ENCODE data around the gene TTBK2.
"Not testable (repeated sequence)": the region's sequence is repeated elsewhere in the genome, so short reads cannot be mapped to it uniquely, and the experiment has no call there.

The TTBK2 gene

GRCh38 chr15:42893911-42894310, 26.7 kb downstream of the TTBK2 start:
- not testable (repeated sequence) for H3K9me3 ChIP-seq (ENCODE audit: low read length); H3K36me3 ChIP-seq (ENCODE audit: insufficient read depth, low read length); H3K4me1 ChIP-seq (ENCODE audit: insufficient read depth, low read length); H3K27ac ChIP-seq (ENCODE audit: low read depth, low read length); H3K9ac ChIP-seq (ENCODE audit: low read length); H3K27me3 ChIP-seq (ENCODE audit: control insufficient read depth in 1 of 2, insufficient read depth in 2 of 2, low read length in 2 of 2); H3K4me3 ChIP-seq (ENCODE audit: low read depth in 1 of 2, low read length in 2 of 2)

DNA sequence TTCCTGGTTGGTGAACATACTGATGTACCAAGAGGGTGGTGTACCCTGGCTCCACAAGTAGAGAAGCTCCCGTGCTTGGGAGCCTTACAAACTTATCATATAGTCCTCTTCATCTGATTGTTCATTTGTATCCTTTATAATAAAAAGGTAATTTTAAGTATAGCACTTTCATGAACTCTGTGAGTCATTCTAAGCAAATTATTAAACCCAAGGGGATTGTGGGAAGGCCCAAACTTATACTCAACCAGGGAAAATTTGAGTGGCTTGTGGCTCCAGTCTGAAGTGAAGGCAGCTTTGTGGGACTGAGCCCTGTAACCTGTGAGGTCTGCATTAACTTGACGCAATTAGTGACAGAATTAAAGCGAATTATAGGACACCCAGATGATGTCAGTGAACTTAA, 29.0 kb downstream of the TTBK2 start:
- no peaks in the 10 kb centered on the region for H3K27me3 ChIP-seq (ENCODE audit: control insufficient read depth in 1 of 2, insufficient read depth in 2 of 2, low read length in 2 of 2)
- no peaks in the 10 kb centered on the region for H3K9me3 ChIP-seq (ENCODE audit: low read length)
- no peak overlapping the region for H3K27ac ChIP-seq (ENCODE audit: low read depth, low read length)
- no peak overlapping the region for H3K9ac ChIP-seq (ENCODE audit: low read length)
- H3K36me3 ChIP-seq (ENCODE audit: insufficient read depth, low read length) = no peaks in the 10 kb centered on the region
- peaks cover 5% of the 10 kb centered on the region for H3K4me1 ChIP-seq (ENCODE audit: insufficient read depth, low read length)
- H3K4me3 ChIP-seq (ENCODE audit: low read depth in 1 of 2, low read length in 2 of 2) = no peak overlapping the region

- Histone ChIP-seq H3K36me3 (ENCODE audit: insufficient read depth, low read length) (no peaks in the 10 kb centered on the region), H3K27me3 (ENCODE audit: control insufficient read depth in 1 of 2, insufficient read depth in 2 of 2, low read length in 2 of 2) (no peaks in the 10 kb centered on the region), H3K9me3 (ENCODE audit: low read length) (no peaks in the 10 kb centered on the region), H3K9ac (ENCODE audit: low read length) (no peak overlapping the region), H3K27ac (ENCODE audit: low read depth, low read length) (no peak overlapping the region), H3K4me1 (ENCODE audit: insufficient read depth, low read length) (peaks cover 5% of the 10 kb centered on the region), H3K4me3 (ENCODE audit: low read depth in 1 of 2, low read length in 2 of 2) (no peak overlapping the region)
Observed at GRCh38 chr15:42890161-42890913, 30.2 kb downstream of the TTBK2 start.

- not testable (repeated sequence) for H3K36me3 ChIP-seq (ENCODE audit: insufficient read depth, low read length); H3K4me1 ChIP-seq (ENCODE audit: insufficient read depth, low read length); H3K4me3 ChIP-seq (ENCODE audit: low read depth in 1 of 2, low read length in 2 of 2); H3K27ac ChIP-seq (ENCODE audit: low read depth, low read length); H3K9me3 ChIP-seq (ENCODE audit: low read length); H3K9ac ChIP-seq (ENCODE audit: low read length); H3K27me3 ChIP-seq (ENCODE audit: control insufficient read depth in 1 of 2, insufficient read depth in 2 of 2, low read length in 2 of 2)
Observed at GRCh38 chr15:42887384-42887783, 33.2 kb downstream of the TTBK2 start.

DNA sequence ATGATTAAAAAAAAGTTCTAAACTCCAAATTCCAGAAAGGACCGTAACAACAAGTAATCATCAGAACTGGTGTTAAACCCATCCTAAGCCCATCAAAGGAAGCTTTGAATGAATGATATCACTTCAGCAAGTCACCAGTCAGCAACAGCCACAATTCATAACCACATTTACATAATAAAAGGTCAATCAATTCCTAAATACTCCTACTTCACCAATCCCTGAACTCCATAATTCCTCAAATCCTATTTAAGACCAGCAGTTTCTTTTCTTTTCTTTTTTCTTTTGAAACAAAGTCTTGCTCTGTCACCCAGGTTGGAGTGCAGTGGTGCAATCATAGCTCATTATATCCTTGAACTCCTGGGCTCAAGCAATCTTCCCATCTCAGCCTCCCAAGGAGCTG, 40.5 kb downstream of the TTBK2 start:
- Histone ChIP-seq H3K4me3 (ENCODE audit: low read depth in 1 of 2, low read length in 2 of 2) (no peak overlapping the region), H3K36me3 (ENCODE audit: insufficient read depth, low read length) (no peaks in the 10 kb centered on the region), H3K9ac (ENCODE audit: low read length) (no peak overlapping the region), H3K27ac (ENCODE audit: low read depth, low read length) (no peak overlapping the region), H3K27me3 (ENCODE audit: control insufficient read depth in 1 of 2, insufficient read depth in 2 of 2, low read length in 2 of 2) (no peaks in the 10 kb centered on the region), H3K4me1 (ENCODE audit: insufficient read depth, low read length) (no peaks in the 10 kb centered on the region), H3K9me3 (ENCODE audit: low read length) (no peaks in the 10 kb centered on the region)

- Histone ChIP-seq H3K4me3 (ENCODE audit: low read depth in 1 of 2, low read length in 2 of 2) (no peak overlapping the region), H3K4me1 (ENCODE audit: insufficient read depth, low read length) (no peaks in the 10 kb centered on the region), H3K9me3 (ENCODE audit: low read length) (no peaks in the 10 kb centered on the region), H3K36me3 (ENCODE audit: insufficient read depth, low read length) (no peaks in the 10 kb centered on the region), H3K9ac (ENCODE audit: low read length) (no peak overlapping the region), H3K27me3 (ENCODE audit: control insufficient read depth in 1 of 2, insufficient read depth in 2 of 2, low read length in 2 of 2) (no peaks in the 10 kb centered on the region), H3K27ac (ENCODE audit: low read depth, low read length) (no peak overlapping the region)
Observed at GRCh38 chr15:42879443-42879842, 41.1 kb downstream of the TTBK2 start.

- no peaks in the 10 kb centered on the region for H3K36me3 ChIP-seq (ENCODE audit: insufficient read depth, low read length)
- no peak overlapping the region for H3K4me3 ChIP-seq (ENCODE audit: low read depth in 1 of 2, low read length in 2 of 2)
- no peak overlapping the region for H3K9ac ChIP-seq (ENCODE audit: low read length)
- no peaks in the 10 kb centered on the region for H3K9me3 ChIP-seq (ENCODE audit: low read length)
- no peaks in the 10 kb centered on the region for H3K4me1 ChIP-seq (ENCODE audit: insufficient read depth, low read length)
- no peak overlapping the region for H3K27ac ChIP-seq (ENCODE audit: low read depth, low read length)
- no peaks in the 10 kb centered on the region for H3K27me3 ChIP-seq (ENCODE audit: control insufficient read depth in 1 of 2, insufficient read depth in 2 of 2, low read length in 2 of 2)
Observed at GRCh38 chr15:42876224-42876623, 44.4 kb downstream of the TTBK2 start.

- no peaks in the 10 kb centered on the region for H3K9me3 ChIP-seq (ENCODE audit: low read length)
- H3K4me3 ChIP-seq (ENCODE audit: low read depth in 1 of 2, low read length in 2 of 2) = no peak overlapping the region
- H3K36me3 ChIP-seq (ENCODE audit: insufficient read depth, low read length) = no peaks in the 10 kb centered on the region
- H3K27ac ChIP-seq (ENCODE audit: low read depth, low read length) = no peak overlapping the region
- no peaks in the 10 kb centered on the region for H3K4me1 ChIP-seq (ENCODE audit: insufficient read depth, low read length)
- no peaks in the 10 kb centered on the region for H3K27me3 ChIP-seq (ENCODE audit: control insufficient read depth in 1 of 2, insufficient read depth in 2 of 2, low read length in 2 of 2)
- H3K9ac ChIP-seq (ENCODE audit: low read length) = no peak overlapping the region
Observed at GRCh38 chr15:42868683-42869082, 51.9 kb downstream of the TTBK2 start.

DNA sequence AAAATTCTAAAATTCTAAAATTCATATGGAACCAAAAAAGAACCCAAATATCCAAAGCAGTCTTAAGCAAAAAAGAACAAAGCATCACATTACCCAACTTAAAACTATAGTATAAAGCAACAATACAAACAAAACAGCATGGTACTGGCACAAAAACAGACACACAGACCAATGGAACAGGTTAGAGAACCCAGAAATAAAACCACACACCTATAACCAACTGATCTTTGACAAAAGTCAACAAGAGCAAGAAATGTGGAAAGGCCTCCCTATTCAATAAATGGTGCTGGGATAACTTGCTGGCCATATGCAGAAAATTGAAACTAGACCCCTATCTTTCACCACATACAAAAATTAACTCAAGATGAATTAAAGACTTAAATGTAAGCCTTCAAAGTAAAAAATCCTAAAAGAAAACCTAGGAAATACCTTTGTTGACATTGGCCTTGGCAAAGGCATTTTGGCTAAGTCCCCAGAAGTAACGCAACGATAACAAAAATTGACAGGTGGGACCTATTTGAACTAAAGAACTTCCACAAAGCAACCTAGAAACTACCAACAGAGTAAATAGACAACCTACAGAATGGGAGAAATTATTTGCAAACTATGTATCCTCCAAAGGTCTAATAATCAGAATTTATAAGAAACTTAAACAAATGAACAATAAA, 56.9 kb downstream of the TTBK2 start:
- H3K4me3 ChIP-seq (ENCODE audit: low read depth in 1 of 2, low read length in 2 of 2) = no peak overlapping the region
- H3K4me1 ChIP-seq (ENCODE audit: insufficient read depth, low read length) = no peaks in the 10 kb centered on the region
- no peaks in the 10 kb centered on the region for H3K27me3 ChIP-seq (ENCODE audit: control insufficient read depth in 1 of 2, insufficient read depth in 2 of 2, low read length in 2 of 2)
- no peaks in the 10 kb centered on the region for H3K9me3 ChIP-seq (ENCODE audit: low read length)
- H3K27ac ChIP-seq (ENCODE audit: low read depth, low read length) = no peak overlapping the region
- H3K36me3 ChIP-seq (ENCODE audit: insufficient read depth, low read length) = no peaks in the 10 kb centered on the region
- no peak overlapping the region for H3K9ac ChIP-seq (ENCODE audit: low read length)

GRCh38 chr15:42858999-42859789, 61.4 kb downstream of the TTBK2 start:
- Histone ChIP-seq H3K36me3 (ENCODE audit: insufficient read depth, low read length) (peaks cover 4% of the 10 kb centered on the region), H3K27me3 (ENCODE audit: control insufficient read depth in 1 of 2, insufficient read depth in 2 of 2, low read length in 2 of 2) (no peaks in the 10 kb centered on the region), H3K4me3 (ENCODE audit: low read depth in 1 of 2, low read length in 2 of 2) (no peak overlapping the region), H3K9ac (ENCODE audit: low read length) (no peak overlapping the region), H3K27ac (ENCODE audit: low read depth, low read length) (no peak overlapping the region), H3K9me3 (ENCODE audit: low read length) (no peaks in the 10 kb centered on the region), H3K4me1 (ENCODE audit: insufficient read depth, low read length) (no peaks in the 10 kb centered on the region)

DNA sequence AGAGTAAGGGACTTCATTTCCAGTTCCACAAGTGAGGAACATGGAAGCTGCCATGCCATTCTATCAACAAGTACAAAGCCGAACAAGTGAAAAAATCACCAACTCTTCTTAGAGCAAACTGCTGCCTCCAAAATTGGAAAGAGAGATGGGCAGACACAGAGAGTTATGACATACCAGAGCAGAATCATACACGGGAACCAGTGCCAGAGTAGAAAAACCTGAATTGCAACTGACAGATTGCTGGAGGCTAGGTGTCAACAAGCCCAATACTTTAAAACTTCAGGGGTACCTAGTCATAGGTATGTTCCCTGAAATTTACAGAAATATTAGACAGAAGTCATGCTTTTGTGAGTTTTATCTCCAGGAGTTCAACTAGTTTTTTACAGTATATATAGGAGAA, 62.0 kb downstream of the TTBK2 start:
- no peak overlapping the region for H3K4me3 ChIP-seq (ENCODE audit: low read depth in 1 of 2, low read length in 2 of 2)
- H3K27me3 ChIP-seq (ENCODE audit: control insufficient read depth in 1 of 2, insufficient read depth in 2 of 2, low read length in 2 of 2) = no peaks in the 10 kb centered on the region
- no peak overlapping the region for H3K27ac ChIP-seq (ENCODE audit: low read depth, low read length)
- H3K4me1 ChIP-seq (ENCODE audit: insufficient read depth, low read length) = no peaks in the 10 kb centered on the region
- H3K36me3 ChIP-seq (ENCODE audit: insufficient read depth, low read length) = peaks cover 4% of the 10 kb centered on the region
- no peak overlapping the region for H3K9ac ChIP-seq (ENCODE audit: low read length)
- H3K9me3 ChIP-seq (ENCODE audit: low read length) = no peaks in the 10 kb centered on the region
